TTC549 (cell line): ENCODE data around the gene DNAH7.

Experiments
- FAIRE-seq: peaks from 2 replicates; lab custom pipeline; 2012; peaks lifted over from hg19 to GRCh38; lab: Jason Lieb, UNC

Gene DNAH7

GRCh38 chr2:195805283-195805976, 263.2 kb downstream of the DNAH7 start:
- FAIRE-seq = no peak

GRCh38 chr2:195795879-195796278, 272.8 kb downstream of the DNAH7 start:
- no peak for FAIRE-seq

GRCh38 chr2:195793881-195794280, 274.8 kb downstream of the DNAH7 start:
- no peak for FAIRE-seq

GRCh38 chr2:195782156-195782555, 286.5 kb downstream of the DNAH7 start:
- FAIRE-seq = no peak

GRCh38 chr2:195779491-195779890, 289.1 kb downstream of the DNAH7 start:
- no peak for FAIRE-seq

GRCh38 chr2:195769975-195770374, 298.7 kb downstream of the DNAH7 start:
- no peak for FAIRE-seq

- no peak for FAIRE-seq
Measured at GRCh38 chr2:195768431-195768830, 300.2 kb downstream of the DNAH7 start.

- FAIRE-seq = no peak
Measured at GRCh38 chr2:195766691-195767090, 301.9 kb downstream of the DNAH7 start.

GRCh38 chr2:195763866-195764265, 304.8 kb downstream of the DNAH7 start:
- no peak for FAIRE-seq

- no peak for FAIRE-seq
Measured at GRCh38 chr2:195759877-195760276, 308.8 kb downstream of the DNAH7 start.

- no peak for FAIRE-seq
Measured at GRCh38 chr2:195758846-195759245, 309.8 kb downstream of the DNAH7 start.

GRCh38 chr2:195756218-195756942, 312.3 kb downstream of the DNAH7 start:
- FAIRE-seq = no peak

- no peak for FAIRE-seq
Measured at GRCh38 chr2:195741191-195741590, 327.4 kb downstream of the DNAH7 start.

GRCh38 chr2:195737511-195738325, 330.9 kb downstream of the DNAH7 start:
- FAIRE-seq = no peak

- FAIRE-seq = no peak
Measured at GRCh38 chr2:195735347-195735746, 333.3 kb downstream of the DNAH7 start.

GRCh38 chr2:195734931-195735330, 333.7 kb downstream of the DNAH7 start:
- no peak for FAIRE-seq

- FAIRE-seq = no peak
Measured at GRCh38 chr2:195734395-195734794, 334.2 kb downstream of the DNAH7 start.

- no peak for FAIRE-seq
Measured at GRCh38 chr2:195733831-195734230, 334.8 kb downstream of the DNAH7 start.

- FAIRE-seq = no peak
Measured at GRCh38 chr2:195732574-195732973, 336.1 kb downstream of the DNAH7 start.

GRCh38 chr2:195730912-195731311, 337.7 kb downstream of the DNAH7 start:
- no peak for FAIRE-seq

GRCh38 chr2:195727106-195727505, 341.5 kb downstream of the DNAH7 start:
- no peak for FAIRE-seq

- FAIRE-seq = no peak
Measured at GRCh38 chr2:195722075-195722474, 346.6 kb downstream of the DNAH7 start.

GRCh38 chr2:195721042-195721441, 347.6 kb downstream of the DNAH7 start:
- FAIRE-seq = no peak
